ENCODE data around the gene MRPL19.

Gene MRPL19

DNA sequence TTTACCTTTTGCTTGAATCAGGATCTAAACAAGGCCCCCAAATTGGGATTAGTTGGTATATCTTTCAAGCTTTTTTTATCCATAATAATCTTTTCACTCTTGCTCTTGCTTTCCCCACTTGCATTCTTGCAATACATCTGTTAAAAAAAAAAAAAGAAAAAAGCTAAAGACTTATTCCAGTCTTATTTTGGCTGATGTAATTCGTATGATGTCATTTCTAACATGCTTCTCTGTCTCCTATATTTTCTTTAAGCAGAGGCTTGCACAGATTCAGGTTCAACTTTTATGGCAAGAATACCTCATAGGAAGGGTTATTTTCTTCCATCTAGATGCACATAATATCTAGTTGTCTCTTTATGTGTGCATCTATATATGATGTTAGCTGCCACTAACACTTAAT lies 73.9 kb downstream of the MRPL19 start:
- Histone ChIP-seq H3K27ac (no peak overlapping the region), H3K4me3 (no peak overlapping the region)
- DNase-seq (ENCODE audit: low spot score) = no peak
- TF ChIP-seq, protein P1, sequence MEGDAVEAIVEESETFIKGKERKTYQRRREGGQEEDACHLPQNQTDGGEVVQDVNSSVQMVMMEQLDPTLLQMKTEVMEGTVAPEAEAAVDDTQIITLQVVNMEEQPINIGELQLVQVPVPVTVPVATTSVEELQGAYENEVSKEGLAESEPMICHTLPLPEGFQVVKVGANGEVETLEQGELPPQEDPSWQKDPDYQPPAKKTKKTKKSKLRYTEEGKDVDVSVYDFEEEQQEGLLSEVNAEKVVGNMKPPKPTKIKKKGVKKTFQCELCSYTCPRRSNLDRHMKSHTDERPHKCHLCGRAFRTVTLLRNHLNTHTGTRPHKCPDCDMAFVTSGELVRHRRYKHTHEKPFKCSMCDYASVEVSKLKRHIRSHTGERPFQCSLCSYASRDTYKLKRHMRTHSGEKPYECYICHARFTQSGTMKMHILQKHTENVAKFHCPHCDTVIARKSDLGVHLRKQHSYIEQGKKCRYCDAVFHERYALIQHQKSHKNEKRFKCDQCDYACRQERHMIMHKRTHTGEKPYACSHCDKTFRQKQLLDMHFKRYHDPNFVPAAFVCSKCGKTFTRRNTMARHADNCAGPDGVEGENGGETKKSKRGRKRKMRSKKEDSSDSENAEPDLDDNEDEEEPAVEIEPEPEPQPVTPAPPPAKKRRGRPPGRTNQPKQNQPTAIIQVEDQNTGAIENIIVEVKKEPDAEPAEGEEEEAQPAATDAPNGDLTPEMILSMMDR (IDR thresholded peaks at IDR 0.05) = no peak

DNA sequence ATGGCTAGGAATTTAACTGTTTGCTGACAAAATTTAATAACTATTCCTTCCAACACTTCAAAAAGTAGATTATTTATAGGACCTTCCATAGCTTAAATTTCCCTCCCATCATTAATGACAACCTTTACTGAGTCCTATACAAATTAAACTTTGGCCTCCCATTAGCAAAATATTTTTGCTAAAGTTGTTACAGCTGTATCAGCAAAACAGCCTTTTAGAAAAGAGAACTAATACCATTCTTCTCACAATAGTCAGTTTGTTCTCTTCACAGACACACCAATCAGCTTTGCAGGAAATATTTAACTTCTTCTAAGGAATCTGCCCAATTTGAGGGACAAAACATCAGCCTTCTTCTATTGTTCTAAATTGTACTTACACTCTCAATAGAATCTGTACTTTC lies 76.1 kb downstream of the MRPL19 start:
- Histone ChIP-seq H3K4me3 (no peak overlapping the region), H3K27ac (no peak overlapping the region)
- DNase-seq (ENCODE audit: low spot score) = no peak
- TF ChIP-seq, protein P1 (IDR thresholded peaks at IDR 0.05) = no peak

DNA sequence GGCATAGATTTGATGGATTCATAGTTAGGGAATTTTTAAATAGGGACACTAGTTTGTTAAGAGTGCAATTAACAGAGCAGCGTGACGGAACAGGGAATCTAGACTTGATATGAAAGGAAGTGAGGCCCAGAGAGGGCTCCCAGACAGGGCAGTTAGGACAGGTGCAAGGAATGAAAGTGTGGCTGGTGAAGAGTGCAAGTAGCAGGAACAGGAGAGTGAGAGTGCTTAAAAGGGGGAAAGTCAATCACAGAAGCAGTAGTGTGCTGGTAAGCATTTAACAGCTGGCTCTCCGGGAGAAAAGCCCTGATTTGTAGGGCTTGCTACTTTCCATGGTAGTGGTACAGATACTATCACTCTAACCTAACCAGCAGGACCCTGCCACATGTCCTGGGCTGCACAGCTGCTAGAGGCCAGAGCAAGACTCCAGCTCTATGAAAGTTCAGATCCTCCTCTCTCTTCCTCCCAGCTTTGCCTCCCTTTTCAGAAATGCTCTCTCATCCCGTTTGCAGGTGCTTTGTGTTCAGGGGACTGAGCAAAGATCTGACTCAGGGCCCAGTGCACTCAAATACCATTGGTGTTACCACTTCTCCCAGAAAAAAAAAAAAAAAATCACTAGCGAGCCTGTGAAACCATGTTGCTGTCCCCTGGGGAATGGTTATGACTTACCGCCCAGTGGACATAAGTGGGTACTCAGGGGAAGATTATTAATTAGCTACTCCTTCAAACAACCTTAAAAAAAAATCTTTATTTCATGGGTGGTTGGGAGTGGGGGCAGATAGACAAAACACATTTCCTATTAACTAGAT lies 82.2 kb downstream of the MRPL19 start:
- H3K4me3 ChIP-seq = no peak overlapping the region
- TF ChIP-seq, protein P1 (IDR thresholded peaks at IDR 0.05) = no peak
- DNase-seq (ENCODE audit: low spot score) = no peak
- H3K27ac ChIP-seq = no peak overlapping the region

DNA sequence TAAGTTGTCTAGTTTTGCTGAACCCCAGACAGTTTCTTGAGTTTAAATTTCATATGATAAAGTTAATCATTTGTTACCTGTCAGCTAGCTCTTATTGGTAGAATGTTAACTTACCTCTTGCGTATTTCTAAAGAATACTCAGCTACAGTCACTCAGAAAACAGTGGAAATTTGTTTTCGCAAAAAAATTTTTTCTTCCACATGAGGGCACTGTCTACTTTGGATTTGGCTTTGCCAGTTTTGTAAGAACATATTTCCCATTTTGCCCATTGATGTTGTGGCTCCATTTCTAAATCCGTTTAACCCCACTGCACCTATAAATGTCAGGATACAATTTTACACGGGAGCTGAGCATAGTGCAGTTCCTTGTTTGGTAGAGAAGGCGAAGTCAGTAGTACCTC lies 83.3 kb downstream of the MRPL19 start:
- H3K27ac ChIP-seq = no peak overlapping the region
- H3K4me3 ChIP-seq = no peak overlapping the region
- TF ChIP-seq, protein P1 (IDR thresholded peaks at IDR 0.05) = no peak
- DNase-seq (ENCODE audit: low spot score) = no peak

DNA sequence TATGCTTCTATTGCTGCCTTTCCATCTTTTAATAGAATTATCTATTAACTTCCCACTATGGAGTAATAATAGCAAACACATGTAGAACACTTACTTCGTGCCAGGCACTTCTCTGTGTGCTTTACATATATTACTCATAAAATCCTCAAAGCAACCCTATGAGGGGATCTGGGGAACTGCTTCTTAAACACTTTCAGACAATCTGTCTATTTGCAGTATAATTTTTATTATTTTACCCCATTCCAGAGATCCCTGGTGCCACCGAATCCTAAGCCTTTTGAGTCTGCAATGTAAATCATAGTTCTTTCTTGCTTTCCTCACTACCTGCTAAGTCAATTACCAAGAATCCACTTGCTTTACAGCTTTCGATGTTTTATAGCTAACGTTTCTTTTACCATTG lies 89.7 kb downstream of the MRPL19 start:
- no peak overlapping the region for H3K27ac ChIP-seq
- DNase-seq (ENCODE audit: low spot score) = no peak
- TF ChIP-seq, protein P1 (IDR thresholded peaks at IDR 0.05) = no peak
- H3K4me3 ChIP-seq = no peak overlapping the region

DNA sequence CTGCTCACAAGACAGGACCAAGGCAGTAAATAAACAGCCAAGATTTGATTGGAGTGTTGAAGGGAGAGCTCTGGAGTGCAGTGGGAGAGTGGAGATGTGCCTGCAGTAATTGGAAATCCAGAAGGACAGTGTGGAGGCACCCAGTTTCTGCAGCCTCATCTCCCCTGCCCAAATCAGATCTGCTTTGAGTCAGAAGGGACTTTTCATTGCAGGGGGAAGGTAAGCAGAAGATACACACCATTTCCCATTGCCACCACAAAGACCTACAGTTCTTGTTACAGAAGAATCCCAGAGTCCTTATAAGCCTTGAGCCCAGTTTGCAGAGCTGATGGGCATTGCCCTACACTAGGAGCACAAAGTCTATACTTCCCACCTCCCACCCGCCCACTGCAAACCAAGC lies 91.4 kb downstream of the MRPL19 start:
- no peak overlapping the region for H3K27ac ChIP-seq
- no peak overlapping the region for H3K4me3 ChIP-seq
- TF ChIP-seq, protein P1 (IDR thresholded peaks at IDR 0.05) = no peak
- DNase-seq (ENCODE audit: low spot score) = no peak

All from coronary artery (tissue), 2 donors.